Endothelial cell of umbilical vein (primary cell): ENCODE measurements around the gene WBP1L.

Source experiments
- EZH2 ChIP-seq: IDR thresholded peaks from 2 replicates; pipeline ENCODE4 v1.6.1; 2012; ENCODE audit warnings: borderline replicate concordance, low read depth, mild to moderate bottlenecking, moderate library complexity, low read length, inconsistent platforms; ENCODE audit not compliant: severe bottlenecking
- JUN ChIP-seq: IDR thresholded peaks from 2 replicates; pipeline ENCODE4 v1.6.1; 2011; ENCODE audit warnings: borderline replicate concordance, low read depth; ENCODE audit not compliant: insufficient read length, insufficient read depth
- MYC ChIP-seq: IDR thresholded peaks from one replicate; pipeline ENCODE4 v1.6.1; 2011; ENCODE audit warnings: mild to moderate bottlenecking, low read depth, low read length
- POLR2A ChIP-seq: IDR thresholded peaks from 2 replicates; pipeline ENCODE4 v1.6.1; 2012; ENCODE audit warnings: low read depth, mild to moderate bottlenecking, control low read depth, low read length
- POLR2AphosphoS5 ChIP-seq: IDR thresholded peaks from 2 replicates; pipeline ENCODE4 v1.6.1; 2012; ENCODE audit warnings: low read depth, mild to moderate bottlenecking, control low read depth, low read length, moderate library complexity; ENCODE audit not compliant: insufficient read depth
- TF ChIP-seq, protein P1 (sequence below), 2 donors: IDR thresholded peaks; 1 replicate in 1 of 2; 2 replicates in 1 of 2; pipeline ENCODE4 v1.5.1; 2011; ENCODE audit warnings: low read length in 2 of 2, mild to moderate bottlenecking in 2 of 2, moderate library complexity in 2 of 2, control low read depth in 1 of 2, inconsistent platforms in 1 of 2, low read depth in 1 of 2; ENCODE audit not compliant: insufficient read depth in 1 of 2; ENCODE audit errors: extremely low read depth in 1 of 2

GRCh38 chr10:102727037-102727818 is 16.5 kb upstream of the WBP1L start:
- no peak for TF ChIP-seq JUN
- no peak for TF ChIP-seq POLR2A
- TF ChIP-seq MYC: no peak
- TF ChIP-seq, protein P1, sequence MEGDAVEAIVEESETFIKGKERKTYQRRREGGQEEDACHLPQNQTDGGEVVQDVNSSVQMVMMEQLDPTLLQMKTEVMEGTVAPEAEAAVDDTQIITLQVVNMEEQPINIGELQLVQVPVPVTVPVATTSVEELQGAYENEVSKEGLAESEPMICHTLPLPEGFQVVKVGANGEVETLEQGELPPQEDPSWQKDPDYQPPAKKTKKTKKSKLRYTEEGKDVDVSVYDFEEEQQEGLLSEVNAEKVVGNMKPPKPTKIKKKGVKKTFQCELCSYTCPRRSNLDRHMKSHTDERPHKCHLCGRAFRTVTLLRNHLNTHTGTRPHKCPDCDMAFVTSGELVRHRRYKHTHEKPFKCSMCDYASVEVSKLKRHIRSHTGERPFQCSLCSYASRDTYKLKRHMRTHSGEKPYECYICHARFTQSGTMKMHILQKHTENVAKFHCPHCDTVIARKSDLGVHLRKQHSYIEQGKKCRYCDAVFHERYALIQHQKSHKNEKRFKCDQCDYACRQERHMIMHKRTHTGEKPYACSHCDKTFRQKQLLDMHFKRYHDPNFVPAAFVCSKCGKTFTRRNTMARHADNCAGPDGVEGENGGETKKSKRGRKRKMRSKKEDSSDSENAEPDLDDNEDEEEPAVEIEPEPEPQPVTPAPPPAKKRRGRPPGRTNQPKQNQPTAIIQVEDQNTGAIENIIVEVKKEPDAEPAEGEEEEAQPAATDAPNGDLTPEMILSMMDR (IDR thresholded peaks at IDR 0.05; ENCODE audit: extremely low read depth in 1 of 2, insufficient read depth in 1 of 2, low read depth in 1 of 2, low read length in 2 of 2): no peak
- TF ChIP-seq EZH2: no peak
- TF ChIP-seq POLR2AphosphoS5: no peak
